MM.1S (cell line): Measurements from ENCODE around the gene CCDC38.

ENCODE experiments used
- EZH2 ChIP-seq: fragments of 300-600 bp; sonication (generic); optimal IDR thresholded peaks from 2 replicates; pipeline ENCODE3; 2017; ENCODE audit warnings: low read depth, mild to moderate bottlenecking, antibody characterized with exemption, low read length, mixed read lengths
- EZH2phosphoT487 ChIP-seq: fragments of 300-600 bp; sonication (generic); IDR thresholded peaks from 2 replicates; pipeline ENCODE4 v1.6.1; 2018; ENCODE audit warnings: antibody characterized with exemption, low read length
- TF ChIP-seq, protein P1 (sequence below): fragments of 300-600 bp; sonication (generic); IDR thresholded peaks from 2 replicates; pipeline ENCODE4 v1.5.1; 2016; ENCODE audit warnings: antibody characterized with exemption, low read length, mixed read lengths

DNA sequence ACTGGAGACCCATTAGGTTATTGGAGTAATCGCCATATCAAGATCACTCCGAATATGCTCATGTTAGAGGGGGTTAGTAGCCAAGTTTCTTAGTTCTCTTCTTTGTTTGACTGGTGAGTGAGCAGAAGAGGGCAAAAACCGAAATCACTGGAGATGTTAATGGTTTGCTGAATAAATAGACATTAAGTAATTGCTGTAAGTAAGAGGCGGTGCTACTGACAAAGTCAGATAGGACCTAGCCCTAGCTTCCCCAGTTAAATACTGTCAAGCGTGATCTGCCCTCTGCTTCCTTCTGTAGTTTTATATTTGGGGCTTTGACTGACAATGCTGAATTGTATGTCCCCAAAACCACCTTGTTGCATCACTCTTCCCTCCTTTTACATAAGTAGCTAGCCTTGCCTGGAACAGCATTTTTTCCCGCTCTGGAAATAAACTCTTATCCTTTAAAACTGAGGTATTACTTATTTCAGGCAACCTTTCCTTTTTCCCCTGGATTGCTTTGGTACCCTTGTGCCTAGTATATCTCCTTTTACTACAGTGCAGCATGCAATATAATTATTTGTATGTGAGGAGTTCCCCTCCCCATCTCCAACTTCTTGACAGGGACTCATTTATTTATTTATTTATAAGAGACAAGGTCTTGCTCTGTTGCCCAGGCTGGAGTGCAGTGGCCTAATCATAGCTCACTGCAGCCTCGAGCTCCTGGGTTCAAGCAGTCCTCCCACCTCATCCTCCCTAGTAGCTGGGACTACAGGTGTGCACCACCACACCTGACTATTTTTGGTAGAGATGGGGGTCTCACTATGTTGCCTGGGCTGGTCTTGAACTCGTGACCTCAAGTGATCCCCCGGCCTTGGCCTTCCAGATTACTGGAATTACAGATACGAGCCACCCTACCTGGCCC lies 82.2 kb downstream of the CCDC38 start:
- TF ChIP-seq, protein P1, sequence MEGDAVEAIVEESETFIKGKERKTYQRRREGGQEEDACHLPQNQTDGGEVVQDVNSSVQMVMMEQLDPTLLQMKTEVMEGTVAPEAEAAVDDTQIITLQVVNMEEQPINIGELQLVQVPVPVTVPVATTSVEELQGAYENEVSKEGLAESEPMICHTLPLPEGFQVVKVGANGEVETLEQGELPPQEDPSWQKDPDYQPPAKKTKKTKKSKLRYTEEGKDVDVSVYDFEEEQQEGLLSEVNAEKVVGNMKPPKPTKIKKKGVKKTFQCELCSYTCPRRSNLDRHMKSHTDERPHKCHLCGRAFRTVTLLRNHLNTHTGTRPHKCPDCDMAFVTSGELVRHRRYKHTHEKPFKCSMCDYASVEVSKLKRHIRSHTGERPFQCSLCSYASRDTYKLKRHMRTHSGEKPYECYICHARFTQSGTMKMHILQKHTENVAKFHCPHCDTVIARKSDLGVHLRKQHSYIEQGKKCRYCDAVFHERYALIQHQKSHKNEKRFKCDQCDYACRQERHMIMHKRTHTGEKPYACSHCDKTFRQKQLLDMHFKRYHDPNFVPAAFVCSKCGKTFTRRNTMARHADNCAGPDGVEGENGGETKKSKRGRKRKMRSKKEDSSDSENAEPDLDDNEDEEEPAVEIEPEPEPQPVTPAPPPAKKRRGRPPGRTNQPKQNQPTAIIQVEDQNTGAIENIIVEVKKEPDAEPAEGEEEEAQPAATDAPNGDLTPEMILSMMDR, result no peak
- TF ChIP-seq EZH2 (no peak), EZH2phosphoT487 (no peak)
